ENCODE measurements around the gene LAMC3. TPM values are rescaled to one million over a fixed set of nuclear protein-coding genes. Genes with fewer than 3 reads are reported as not detected.

The LAMC3 gene
- total RNA-seq, 1 donor: 0.43 TPM

DNA sequence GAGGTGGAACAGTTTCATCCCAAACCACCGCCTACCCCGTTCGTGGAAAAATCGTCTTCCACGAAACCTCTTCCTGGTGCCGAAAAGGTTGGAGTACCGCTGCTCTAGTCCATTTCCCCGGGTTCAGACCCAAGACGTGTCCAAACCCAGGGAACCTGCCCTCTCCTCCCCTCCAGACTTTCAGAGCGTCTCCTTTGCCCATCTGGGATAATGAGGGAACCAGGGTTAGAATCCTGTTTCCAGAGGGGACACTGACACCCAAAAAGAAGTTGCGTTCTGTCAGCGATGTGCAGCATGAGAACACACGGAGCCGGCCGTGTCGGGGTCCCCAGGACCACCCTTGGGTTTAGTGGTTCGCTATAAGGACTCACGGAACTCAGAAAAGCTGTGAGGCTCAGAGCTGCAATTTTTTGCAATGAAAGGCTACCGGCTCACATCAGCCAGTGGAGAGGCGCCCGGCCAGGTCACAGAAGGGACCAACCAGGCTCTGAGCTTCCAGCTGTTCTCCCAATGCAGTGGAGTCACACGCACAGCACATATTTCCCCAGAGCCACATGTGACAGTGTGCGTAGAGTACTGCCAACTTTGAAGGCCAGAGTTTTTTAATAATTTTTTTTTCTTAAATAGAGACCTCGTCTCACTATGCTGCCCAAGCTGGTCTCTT lies 19.4 kb downstream of the LAMC3 start:
- TF ChIP-seq, protein P1, sequence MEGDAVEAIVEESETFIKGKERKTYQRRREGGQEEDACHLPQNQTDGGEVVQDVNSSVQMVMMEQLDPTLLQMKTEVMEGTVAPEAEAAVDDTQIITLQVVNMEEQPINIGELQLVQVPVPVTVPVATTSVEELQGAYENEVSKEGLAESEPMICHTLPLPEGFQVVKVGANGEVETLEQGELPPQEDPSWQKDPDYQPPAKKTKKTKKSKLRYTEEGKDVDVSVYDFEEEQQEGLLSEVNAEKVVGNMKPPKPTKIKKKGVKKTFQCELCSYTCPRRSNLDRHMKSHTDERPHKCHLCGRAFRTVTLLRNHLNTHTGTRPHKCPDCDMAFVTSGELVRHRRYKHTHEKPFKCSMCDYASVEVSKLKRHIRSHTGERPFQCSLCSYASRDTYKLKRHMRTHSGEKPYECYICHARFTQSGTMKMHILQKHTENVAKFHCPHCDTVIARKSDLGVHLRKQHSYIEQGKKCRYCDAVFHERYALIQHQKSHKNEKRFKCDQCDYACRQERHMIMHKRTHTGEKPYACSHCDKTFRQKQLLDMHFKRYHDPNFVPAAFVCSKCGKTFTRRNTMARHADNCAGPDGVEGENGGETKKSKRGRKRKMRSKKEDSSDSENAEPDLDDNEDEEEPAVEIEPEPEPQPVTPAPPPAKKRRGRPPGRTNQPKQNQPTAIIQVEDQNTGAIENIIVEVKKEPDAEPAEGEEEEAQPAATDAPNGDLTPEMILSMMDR (IDR thresholded peaks at IDR 0.05; ENCODE audit: insufficient read depth, low read depth, low read length): no peak
- no peak overlapping the region for H3K4me3 ChIP-seq (ENCODE audit: low read depth, low read length)
- no peak for DNase-seq (ENCODE audit: low read depth)

DNA sequence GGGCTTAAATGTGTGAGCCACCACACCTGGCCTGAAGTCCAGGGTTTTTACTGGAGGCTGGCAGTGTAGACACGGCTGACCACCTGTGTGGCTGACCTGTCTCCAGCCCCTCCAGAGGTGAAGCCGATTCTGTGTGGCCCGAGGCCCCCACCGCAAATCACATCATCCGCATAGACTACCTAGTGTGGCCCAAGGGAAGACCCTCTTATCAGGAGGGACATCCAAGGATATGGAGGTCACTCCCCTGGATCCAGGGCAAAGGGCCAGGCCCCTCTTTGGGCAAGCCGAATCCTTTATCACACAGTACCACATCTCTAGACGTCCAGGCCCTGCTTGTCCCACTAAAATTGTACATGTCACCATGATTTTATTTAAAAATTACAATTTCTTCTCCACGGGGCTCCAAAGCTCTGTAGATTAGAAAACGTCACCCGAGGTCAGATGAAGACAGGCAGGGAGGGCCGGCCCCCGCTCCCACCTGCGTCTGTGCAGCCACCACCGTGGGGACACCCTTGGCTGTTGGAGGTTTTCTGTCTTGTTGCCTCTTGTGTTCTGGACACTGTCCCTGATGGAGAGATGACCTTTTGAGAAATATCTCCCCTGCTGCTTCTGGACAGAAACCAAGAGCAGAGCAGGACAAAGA lies 20.1 kb downstream of the LAMC3 start:
- TF ChIP-seq, protein P1 (IDR thresholded peaks at IDR 0.05; ENCODE audit: insufficient read depth, low read depth, low read length): no peak
- DNase-seq (ENCODE audit: low read depth): no peak
- no peak overlapping the region for H3K4me3 ChIP-seq (ENCODE audit: low read depth, low read length)

DNA sequence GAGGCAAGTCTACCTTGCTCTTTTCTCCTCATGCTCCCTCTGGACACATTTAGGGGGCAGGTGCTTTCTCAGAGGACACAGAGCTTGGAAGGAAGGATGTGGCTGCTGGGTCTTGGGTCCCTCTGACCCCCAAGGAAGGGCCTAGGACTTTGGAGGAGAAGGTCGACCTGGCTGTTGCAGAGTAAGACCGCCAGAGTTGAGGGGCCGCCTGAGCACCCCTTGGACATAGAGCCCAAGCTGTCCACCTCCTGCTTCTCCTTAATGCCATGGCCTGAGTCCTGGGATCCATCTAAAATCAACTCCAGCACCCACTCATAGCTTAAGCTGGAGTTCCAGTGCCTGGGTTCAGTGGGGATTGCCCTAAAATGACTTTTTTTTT lies 20.6 kb downstream of the LAMC3 start:
- no peak for DNase-seq (ENCODE audit: low read depth)
- TF ChIP-seq, protein P1 (IDR thresholded peaks at IDR 0.05; ENCODE audit: insufficient read depth, low read depth, low read length): no peak

DNA sequence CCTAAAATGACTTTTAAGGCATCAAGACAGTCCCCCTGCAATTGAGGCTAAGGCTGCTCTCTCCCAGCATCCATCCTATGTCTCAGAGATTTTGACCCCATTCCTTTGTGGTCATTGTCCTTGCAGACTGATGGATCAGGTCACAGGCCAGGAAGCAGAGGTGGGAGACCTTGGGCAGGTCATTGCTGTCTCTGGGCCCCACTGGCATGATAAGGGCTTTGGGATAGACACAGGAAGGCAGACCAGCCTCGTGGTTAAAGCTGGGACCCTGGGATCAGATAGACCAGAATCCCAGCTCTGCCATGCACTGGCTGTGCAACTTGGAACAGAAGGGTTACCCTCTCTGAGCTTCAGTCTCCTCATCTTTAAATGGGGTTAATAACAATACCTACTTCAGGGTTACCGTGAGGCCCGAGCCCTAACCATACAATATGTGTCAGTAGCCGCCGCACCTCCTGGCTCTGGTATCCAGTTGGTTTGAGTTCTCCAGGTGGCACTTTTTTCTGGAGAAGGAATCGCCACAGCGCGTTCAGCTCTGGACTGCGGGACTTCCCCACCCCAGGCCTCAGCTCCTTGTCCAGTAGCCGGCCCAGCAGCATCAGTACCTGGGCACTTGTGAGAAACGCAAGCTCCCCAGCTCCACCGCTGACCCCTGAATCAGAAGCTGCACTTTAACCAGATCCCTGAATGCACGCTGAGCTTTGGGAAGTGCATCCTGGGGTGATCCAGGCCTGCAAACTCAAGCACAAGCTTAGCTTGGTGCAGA lies 21.4 kb downstream of the LAMC3 start:
- no peak for DNase-seq (ENCODE audit: low read depth)
- TF ChIP-seq, protein P1 (IDR thresholded peaks at IDR 0.05; ENCODE audit: insufficient read depth, low read depth, low read length): no peak
- H3K4me3 ChIP-seq (ENCODE audit: low read depth, low read length): no peak overlapping the region

More for the DNA sequence above, 20.6 kb downstream of the LAMC3 start:
- H3K4me3 ChIP-seq (ENCODE audit: low read depth, low read length): no peak overlapping the region

DNA sequence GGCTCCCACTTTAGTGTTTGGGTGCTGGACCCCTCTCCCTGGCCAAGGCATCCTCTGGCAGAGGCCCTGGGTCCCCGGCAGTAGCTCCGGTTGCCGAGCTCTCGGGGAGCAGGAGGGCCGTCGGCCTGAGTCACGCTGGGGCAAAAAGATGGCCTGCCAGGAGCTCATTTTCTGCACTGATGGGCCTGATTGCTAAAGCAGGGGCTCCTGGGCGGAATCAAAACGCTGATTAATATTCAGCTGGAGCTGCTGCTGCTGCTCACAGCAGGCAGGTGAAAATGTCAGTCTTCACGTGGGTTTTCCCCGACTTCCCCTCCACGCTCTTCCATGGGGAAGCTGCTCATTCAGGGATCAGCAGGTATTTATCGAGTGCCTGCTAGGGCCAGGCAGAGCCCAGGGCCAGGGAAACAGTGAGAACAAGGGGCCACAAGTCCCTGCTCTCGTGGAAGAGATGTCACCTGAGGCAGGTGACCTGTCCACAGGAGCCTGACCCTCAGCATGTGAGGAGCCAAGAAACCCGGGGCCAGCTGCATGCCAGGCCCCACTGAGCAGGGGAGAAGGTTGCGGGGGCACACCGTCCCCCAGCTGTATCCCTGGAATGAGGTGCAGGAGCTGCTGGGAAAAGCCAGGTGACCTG lies 22.1 kb downstream of the LAMC3 start:
- TF ChIP-seq, protein P1 (IDR thresholded peaks at IDR 0.05; ENCODE audit: insufficient read depth, low read depth, low read length): no peak
- H3K4me3 ChIP-seq (ENCODE audit: low read depth, low read length): no peak overlapping the region
- DNase-seq (ENCODE audit: low read depth): no peak

DNA sequence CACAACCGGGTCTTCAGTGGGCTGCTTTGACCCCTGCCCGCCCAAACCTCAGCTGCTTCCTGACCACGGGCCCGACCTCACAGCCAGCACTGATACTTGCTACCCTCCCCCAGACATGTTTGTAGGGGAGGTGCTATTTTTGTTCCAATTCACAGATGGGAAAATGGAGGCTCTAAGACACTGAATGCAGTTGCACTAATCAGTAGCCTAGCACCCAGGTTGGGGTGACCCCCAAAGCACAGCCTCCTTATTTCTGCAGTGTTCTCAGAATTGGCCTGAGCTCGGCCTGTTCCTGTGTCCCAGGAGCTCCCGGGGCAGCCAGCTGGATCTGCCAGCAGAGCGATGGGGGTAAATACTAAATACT lies 22.6 kb downstream of the LAMC3 start:
- DNase-seq (ENCODE audit: low read depth): no peak
- TF ChIP-seq, protein P1 (IDR thresholded peaks at IDR 0.05; ENCODE audit: insufficient read depth, low read depth, low read length): no peak
- H3K4me3 ChIP-seq (ENCODE audit: low read depth, low read length): no peak overlapping the region
